NCI-H526 treated with DMSO at 0.1 percent for 48 hours (cell line): Measurements from ENCODE around the gene SMARCC1.

Source experiments
- DNase-seq: peaks from one replicate; lab custom pipeline; 2025; lab: John Stamatoyannopoulos, UW

The SMARCC1 gene

DNA sequence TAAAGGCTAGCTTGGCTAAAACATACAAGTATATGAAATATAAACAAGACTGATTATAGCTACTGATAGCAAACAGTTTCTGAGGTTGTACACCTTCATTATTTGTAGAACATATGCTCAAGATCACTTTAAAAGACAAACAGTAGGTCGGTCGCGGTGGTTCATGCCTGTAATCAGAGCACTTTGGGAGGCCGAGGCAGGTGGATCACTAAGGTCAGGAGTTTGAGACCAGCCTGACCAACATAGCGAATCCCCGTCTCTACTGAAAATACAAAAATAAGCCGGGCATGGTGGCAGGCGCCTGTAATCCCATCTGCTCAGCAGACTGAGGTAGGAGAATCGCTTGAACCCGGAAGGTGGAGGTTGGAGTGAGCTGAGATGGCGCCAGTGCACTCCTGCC lies 80.3 kb downstream of the SMARCC1 start:
- no peak for DNase-seq

DNA sequence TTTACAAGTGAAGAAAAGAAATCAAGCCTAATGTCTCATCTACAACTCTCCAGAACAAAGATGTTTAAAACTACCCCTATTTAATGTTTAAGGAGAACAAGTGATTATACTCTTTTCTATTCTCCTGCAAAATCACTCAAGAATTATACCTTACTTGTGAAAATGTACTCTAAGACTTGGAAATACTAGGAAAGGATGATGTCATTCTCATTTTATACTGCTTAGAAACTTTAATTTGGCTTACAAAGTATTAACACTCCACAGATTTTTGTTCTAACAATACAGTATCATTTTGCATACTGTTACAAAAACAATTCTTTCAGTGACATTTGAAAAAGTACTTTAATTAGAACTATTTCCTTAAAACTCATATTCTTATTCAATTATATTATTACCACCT lies 89.5 kb downstream of the SMARCC1 start:
- no peak for DNase-seq

DNA sequence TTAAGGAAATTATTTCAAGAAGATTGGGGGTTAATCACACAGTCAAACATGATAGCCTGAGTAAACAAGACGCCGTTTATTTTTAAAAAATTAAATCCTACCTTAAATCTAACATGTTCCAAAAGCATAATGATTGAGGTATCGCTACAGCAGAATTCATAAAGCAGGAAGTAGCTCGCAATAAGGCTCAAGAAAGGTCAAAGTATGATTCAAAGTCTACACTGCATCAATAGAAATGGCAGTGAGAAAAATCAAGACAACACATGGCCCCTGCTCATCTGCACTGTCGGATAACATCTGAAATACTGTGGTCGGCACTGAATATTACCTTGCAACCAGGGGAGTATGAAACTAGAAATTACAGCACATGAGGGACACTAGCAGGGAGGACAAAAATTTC lies 93.2 kb downstream of the SMARCC1 start:
- no peak for DNase-seq

DNA sequence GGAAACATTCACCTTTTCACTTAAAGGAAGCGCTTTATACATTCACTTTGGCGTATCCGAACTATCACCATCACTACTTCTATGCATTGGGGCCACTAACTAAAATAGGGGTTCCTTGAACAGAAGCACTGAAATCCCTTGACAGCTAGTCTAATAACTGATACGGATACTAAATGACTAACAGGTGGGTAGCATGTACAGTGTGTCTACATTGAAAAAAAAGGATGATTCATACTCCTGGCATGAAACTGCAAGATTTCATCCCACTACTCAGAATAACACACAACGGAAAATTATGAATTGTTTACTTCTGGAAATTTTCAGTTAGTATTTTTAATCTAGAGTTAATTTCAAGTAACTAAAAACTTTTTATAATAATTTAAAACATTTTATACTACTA lies 96.7 kb downstream of the SMARCC1 start:
- DNase-seq, result no peak

DNA sequence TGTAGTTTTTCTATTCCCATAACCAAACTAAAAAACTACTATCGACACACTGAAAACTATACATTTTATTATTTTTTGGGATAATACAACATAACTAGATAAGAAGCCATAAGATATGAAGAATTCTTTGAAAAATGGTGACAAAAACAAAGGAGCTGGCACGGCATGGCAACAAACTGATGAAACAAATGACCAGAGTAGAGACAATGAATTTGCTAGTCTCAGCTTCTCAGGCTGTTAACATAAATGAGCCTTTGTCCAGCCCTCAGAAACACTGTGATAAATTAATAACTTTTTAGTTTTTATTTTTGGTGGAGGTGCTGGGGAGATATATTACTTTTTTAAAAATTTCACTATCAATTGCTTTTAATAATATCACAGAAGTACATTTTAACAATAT lies 100.7 kb downstream of the SMARCC1 start:
- DNase-seq, result no peak

DNA sequence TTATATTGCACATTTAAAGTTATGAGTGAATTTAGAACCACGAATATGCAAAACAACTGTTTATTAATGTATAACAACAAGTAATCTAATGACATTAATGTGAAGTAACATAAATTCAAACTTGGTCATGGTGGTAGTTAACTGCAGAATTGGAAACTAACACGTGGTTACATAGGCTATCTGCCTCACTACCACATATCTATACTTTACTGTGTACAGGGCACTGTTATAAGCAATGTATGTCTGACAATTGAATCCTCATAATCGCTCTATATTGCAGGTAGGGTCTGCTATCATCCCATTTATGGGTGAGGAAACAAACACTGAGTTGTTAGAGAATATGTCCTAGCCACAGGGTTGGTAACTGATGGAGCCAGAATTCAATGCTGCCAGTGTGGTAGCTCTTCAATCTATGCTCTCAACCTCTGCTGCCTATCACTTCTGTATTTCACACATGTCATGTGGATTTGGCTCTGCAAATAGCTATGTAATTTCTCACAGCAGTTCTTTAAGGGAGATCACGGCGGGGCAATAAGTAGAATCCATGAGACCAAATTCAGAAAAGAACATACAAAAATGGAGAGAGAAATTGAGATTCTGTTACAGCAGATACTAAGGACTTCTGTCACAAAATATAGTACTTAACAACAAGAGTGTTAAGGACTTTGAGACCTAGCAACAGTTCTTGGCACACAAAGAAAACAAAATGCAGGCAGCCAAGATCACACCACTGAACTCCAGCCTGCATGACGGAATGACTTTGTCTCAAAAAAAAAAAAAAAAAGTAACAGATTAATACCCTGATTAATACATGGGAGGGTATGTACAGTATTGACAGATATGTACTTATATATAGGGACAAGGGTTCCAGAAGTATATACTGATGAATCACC lies 103.0 kb downstream of the SMARCC1 start:
- DNase-seq, result no peak

DNA sequence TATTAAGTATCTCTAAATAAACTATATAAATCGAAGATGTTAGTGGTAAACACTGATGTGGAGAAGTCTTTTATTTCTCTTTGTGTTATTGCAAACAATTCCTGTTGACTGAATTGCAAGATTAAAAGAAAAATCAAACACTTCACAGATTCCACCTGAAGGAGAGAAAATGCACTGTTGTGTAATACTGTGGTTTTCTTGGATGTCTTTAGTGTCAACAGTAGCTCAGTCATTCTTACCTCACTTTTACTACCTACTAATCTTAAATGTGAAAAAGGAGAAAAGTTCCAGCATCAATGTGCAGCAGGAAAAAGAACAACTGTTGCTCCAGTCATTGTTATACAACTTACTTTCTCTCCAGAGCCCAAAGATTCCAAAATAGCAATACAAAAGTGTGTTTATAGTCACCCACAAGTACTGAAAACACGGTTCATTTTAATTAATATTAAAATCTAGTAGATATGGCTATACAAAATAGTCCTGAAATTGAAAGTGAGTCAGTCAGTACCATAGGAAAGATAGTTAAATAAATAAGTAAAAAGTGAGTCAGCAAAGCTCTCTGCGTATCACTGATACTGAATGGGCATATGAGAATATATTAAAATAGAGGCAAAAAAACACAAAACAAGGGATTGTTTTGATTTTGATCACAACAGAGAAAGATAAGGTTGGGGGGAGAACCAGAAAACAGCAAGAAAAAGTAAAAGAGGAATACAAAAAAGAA lies 112.5 kb downstream of the SMARCC1 start:
- DNase-seq, result no peak

DNA sequence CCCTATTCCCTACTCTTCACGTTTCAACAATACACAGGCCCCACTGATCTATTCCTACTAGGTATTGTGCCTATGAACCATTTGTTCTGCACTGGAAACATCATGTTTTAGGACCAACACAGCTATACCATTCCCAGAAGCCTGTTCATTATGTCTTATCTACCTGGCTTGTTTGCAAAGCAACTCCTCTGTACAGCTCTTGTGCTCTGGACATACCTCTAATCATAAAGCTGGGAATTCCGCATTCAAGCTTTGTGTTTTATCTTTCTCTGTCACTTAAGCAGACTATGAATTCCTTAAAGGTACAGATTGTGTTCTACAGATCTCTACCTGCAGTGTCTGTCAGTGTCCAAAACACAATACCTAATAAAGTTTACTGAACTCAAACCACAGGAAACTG lies 115.6 kb downstream of the SMARCC1 start:
- no peak for DNase-seq

DNA sequence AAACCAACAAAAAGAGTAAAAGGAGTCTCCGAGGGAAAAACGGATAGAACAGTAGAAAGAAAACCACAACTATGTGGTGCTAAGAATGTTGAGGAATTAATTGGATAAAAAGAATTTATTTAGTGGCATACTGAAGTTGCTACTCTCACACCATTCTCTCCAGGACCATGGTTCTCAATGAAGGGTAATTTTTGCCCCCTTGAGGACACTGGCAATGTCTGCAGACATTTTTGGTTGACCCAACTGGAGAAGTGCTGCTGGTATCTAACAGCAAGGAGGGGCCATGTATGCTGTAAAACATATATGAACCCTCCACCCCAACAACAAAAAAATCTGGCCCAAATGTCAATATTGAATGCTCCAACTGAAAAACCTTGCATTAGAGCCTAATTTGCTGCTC lies 117.2 kb downstream of the SMARCC1 start:
- DNase-seq, result no peak

DNA sequence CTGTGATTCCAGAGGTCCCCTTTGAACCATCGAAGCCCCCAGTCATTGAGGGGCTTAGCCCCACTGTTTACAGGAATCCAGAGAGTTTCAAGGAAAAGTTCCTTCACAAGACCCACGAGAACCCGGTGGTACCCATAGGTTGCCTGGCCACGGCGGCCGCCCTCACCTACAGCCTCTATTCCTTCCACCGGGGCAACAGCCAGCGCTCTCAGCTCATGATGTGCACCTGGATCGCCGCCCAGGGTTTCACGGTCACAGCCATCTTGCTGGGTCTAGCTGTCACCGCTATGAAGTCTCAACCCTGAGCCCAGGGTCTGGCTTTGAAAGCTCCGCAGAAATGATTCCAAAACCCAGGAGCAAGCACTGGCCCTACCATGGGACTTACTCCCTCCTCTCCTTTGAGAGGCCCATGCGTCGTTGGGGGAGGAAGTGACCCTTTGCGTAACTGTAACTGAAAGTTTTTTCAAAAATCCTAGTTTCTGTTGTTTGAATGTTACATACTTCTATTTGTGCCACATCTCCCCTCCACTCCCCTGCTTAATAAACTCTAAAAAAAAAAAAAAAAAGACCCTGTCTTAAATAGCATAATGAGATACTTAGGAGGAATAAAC lies 118.0 kb downstream of the SMARCC1 start:
- DNase-seq, result no peak

DNA sequence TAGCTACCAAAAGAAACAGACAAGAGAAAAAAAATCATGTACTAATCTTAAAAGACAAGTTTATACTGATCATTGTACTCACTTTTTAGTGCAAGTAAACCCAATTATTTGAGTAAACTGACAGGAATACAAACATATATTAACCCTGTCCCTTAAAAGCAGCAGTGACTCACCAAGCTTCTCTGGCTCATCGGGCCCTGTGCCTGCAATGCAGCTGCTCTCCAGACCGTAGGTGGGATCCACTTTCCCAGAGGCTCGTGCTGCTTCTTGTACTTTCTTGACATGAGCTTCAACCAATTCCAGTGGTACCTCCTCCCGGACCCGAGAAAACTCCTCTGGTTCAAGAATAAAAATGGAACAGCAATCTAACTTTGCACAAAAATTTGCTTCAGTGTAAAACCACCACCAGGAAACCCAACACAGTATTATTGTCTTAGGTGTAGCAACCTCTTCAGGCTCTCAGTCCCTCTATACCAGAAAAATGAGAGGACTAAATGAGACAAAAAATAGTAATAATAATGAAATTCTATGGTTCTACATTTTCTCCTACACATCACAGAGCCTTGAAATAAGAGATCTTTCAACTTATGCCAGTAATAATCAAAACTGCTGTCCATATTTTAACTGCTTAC lies 120.5 kb downstream of the SMARCC1 start:
- DNase-seq, result no peak

DNA sequence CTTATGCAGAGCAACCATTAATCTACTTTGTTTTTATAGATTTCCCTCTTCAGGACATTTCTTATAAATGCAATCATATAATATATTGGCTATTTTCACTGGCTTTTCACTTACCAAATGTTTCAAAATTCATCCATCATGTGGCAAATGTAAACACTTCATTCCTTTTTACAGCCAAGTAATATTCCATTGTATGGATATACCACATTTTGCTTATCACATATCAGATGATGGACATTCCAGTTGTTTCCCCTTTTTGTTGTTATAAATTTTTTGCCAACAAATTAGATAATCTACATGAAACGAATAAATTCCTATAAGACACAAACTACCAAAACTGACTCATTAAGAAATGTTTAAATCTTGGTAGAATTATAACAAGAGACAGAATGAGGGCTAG lies 123.2 kb downstream of the SMARCC1 start:
- DNase-seq, result no peak

DNA sequence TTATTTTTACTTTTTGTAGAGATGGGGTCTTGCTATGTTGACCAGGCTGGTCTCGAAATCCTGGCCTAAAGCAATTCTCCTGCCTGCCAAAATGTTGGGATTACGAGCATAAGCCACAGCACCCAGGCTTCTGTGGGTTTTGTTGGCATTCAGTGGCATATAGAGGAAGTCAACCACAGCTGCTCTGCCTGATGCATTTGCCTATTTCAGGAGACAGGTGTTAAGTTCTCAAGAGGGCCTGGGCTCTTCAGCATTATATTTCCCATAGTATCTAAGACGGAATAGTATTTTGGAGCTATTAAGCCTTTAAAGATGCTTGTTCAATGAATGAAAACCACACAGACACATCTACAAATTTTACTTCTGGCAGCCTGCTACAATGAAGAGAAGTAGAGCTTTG lies 129.6 kb downstream of the SMARCC1 start:
- DNase-seq, result peak; percentile 39

DNA sequence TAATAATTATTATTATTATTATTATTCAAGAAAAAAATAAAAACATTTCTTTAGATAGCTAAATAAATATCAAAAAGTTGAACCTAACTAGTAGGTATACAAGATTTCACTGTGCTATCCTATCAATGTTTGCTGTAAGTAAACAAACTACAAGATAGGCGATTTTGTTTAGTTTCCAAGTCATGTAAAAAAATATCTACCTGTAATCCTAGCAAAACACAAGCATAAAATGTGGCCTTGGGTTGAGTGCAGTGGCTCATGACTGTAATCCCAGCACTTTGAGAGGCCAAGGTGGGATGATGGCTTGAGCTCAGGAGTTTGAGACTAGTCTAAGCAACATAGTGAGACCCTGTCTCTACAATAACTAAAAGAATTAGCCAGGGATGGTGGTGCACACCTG lies 131.4 kb downstream of the SMARCC1 start:
- no peak for DNase-seq

DNA sequence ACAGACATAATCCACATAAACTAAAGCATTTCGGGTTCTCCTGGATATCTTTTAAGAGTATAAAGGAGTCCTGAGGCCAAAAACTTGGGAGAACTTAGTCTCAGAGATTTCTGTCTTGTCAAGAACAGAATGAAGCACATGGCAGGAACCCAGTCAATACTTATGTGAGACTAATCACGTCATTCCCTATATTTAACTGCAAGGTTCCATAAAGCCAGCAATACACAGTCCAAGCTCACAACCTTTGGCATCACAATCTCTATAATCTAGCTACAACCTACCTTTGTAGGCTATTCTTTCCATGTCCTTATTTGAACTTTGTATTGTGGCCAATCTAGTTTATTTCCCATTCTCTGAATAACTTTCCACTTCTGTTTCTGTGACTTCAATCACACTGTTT lies 134.1 kb downstream of the SMARCC1 start:
- no peak for DNase-seq

DNA sequence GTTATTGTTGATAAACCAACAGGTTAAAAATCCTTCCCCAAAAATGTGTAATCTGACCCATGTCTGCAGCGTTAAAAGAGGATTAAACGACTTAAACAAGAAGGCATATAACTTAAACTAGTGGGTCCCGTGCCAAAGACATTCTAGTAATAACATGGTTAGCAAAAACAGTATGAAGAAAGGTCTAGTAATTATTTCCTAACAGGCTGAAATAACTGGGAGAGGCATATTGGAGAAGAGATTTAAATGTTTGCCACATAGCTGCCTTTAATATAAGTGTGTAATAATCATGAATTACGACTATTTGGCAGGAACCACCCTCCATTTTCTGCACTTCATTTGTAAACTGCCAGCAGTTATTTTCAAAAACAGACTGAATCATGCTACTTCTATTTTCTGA lies 135.3 kb downstream of the SMARCC1 start:
- no peak for DNase-seq

DNA sequence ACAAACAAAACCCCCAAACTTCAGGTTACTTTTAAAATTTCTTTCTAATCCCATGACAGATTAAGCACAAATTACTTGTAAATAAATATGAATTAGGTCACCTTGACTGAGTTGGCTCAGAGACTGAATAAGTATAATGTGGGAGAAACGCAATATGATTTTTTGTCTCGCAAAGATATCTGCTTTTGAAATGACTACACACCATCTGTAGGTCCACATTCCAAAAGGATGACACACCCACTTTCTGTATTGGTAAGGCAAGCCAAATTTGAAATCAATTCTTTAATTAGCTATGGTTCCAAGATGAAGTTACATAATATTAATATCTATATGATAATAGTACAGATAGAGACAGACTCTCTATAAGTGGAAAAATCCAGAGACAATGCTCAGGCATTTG lies 136.1 kb downstream of the SMARCC1 start:
- no peak for DNase-seq

DNA sequence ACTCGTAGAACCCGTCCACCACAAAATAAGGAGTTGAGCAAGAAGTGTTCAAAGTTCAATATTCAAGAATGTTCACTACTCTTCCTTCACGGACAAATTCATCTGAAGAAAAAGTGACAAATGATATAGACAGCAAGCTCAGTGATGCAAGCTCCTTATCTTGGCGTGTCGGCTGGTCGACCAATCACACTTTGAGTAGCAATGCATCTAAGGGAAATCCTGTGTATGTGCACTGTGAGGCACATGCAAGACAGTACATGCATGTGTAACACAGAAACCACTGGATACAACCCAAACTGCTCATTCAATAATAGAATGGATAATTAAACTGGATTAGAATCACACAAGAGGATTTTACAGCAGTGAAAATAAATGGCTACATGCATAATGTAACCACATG lies 138.6 kb downstream of the SMARCC1 start:
- no peak for DNase-seq

DNA sequence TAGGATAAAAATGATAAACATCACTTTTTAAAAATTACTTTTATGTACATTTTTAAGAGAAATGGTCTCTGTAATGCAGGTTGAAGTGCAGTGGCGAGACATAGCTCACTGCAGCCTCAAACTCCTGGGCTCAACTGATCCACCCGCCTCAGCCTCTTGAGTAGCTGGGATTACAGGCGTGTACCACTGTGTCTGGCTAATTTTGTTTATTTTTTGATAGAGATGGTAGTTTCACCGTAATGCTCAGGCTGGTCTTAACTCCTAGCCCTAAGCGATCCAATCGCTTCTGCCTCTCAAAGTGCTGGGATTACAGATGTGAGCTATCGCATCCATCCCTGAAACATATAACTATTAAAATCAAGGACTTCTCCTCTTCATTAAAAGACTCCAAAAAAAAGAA lies 140.0 kb downstream of the SMARCC1 start:
- no peak for DNase-seq

DNA sequence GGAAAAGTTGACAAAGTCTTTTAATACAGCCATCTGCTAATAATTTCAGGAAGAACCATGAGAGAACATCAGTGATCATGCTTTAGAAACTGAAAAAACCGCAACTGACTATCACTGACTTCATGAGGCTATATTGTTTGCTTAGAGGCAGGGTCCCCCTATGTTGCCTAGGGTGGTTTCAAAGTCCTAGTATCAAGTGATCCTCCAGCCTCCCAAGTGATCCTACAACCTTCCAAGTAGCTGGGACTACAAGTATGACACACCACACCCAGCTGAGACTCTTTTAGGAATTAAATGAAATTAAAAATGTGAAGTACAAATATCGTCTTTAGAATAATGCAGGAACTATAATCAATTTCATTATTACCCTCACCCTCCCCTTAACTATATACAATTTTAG lies 144.8 kb downstream of the SMARCC1 start:
- DNase-seq, result no peak

DNA sequence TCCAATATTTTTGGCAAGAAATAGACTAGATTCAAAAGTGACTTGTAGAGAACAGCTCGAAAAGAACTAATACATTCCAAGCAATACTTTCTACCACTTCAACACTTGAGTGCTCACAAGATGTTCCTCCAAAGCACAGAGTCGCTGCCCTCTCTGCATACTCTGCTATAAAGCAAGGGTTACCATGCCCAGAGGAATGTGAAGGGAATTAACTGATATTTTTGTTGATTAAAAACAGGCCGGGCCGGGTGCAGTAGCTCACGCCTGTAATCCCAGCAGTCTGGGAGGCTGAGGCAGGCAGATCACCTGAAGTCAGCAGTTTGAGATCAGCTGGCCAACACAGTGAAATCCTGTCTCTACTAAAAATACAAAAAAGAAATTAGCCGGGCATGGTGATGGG lies 145.5 kb downstream of the SMARCC1 start:
- DNase-seq, result no peak

DNA sequence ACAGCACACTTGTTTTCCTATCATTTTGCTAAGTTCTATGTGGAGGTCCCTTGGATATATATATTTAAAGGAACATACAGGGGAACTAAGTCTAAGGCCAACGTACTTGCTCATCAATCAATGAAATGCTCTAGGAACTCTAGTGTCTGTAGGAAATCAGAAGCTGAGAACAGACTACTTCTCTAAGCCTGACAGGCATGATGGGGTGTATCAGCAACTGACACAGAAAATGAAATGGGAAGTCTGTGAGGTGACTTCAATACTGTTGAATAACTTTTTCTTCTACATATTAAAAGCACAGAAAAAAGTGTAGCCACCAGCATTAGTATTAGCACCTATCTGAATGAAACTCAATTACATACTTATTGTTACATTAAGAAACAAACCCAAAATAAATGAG lies 146.2 kb downstream of the SMARCC1 start:
- no peak for DNase-seq

DNA sequence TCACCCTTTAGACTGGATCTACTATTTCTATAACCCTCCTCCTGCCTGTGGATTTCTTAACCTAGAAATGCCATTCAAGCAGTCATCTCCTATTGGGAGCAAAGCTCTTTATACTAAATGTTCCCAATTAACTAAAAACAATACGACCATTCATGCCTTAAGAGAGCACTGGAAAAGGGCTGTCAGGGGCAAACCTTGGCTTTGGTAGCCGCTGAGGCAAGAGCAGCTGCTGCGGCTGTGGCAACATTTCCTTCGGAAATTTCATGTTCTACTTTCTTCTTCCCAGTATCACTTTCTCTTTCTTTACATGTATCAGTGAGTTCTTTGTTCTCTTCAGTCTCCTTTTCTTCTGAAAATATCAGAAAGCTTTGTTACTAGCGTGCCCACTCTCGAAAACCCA lies 146.7 kb downstream of the SMARCC1 start:
- DNase-seq, result no peak
